Kidney epithelial cell (primary cell): ENCODE results near the gene SSTR1. TPM values are rescaled to one million over a fixed set of nuclear protein-coding genes. Genes with fewer than 3 reads are reported as not detected.

Experiments used
- DNase-seq: peaks from one replicate; pipeline ENCODE4 v3.0.0-alpha.2; 2010; ENCODE audit warnings: low read depth
- H3K27me3 ChIP-seq: 2 replicates; pipeline ENCODE4 v1.6.0; 2011; ENCODE audit warnings: low read length; ENCODE audit not compliant: control insufficient read depth, insufficient read depth
- H3K36me3 ChIP-seq: 2 replicates; pipeline ENCODE4 v1.5.1; 2011; ENCODE audit warnings: low read length; ENCODE audit not compliant: control insufficient read depth, insufficient read depth
- H3K4me3 ChIP-seq: 2 replicates; pipeline ENCODE4 v1.5.1; 2011; ENCODE audit warnings: low read depth, mild to moderate bottlenecking, control low read depth, low read length
- CTCF ChIP-seq: IDR thresholded peaks from 2 replicates; pipeline ENCODE4 v1.5.1; 2011; ENCODE audit warnings: mild to moderate bottlenecking, moderate library complexity, low read length, control low read depth, inconsistent platforms; ENCODE audit not compliant: insufficient read depth, poor library complexity, severe bottlenecking
- total RNA-seq: library from RNA; depleted of rRNA; stranded (reverse); fragments of >200 nt; gene quantifications from 2 replicates; pipeline ENCODE4 v1.2.3, GENCODE V29; 2015

SSTR1 gene
- 0.21 and 0.67 TPM in 2 replicates for total RNA-seq

GRCh38 chr14:38207736-38208617 is at the start of gene SSTR1:
SSTR1 (plus strand) TSS chr14:38207904; CDS start chr14:38209390, 1,486 bp downstream.
- TF ChIP-seq CTCF: no peak
- DNase-seq: no peak
- H3K27me3 ChIP-seq: peaks cover 24% of the 10 kb centered on the region
- no peaks in the 10 kb centered on the region for H3K36me3 ChIP-seq
- peak within 1 kb of the TSS; percentile 33 for H3K4me3 ChIP-seq

- Histone ChIP-seq H3K36me3 (no peaks in the 10 kb centered on the region), H3K4me3 (no peak overlapping the region), H3K27me3 (no peaks in the 10 kb centered on the region)
- TF ChIP-seq CTCF: no peak
- no peak for DNase-seq
Observed at GRCh38 chr14:38158468-38158867, 49.2 kb upstream of the SSTR1 start.

GRCh38 chr14:38168416-38168815 is 39.3 kb upstream of the SSTR1 start:
- H3K4me3 ChIP-seq: no peak overlapping the region
- no peak for DNase-seq
- H3K27me3 ChIP-seq: no peaks in the 10 kb centered on the region
- no peaks in the 10 kb centered on the region for H3K36me3 ChIP-seq
- no peak for TF ChIP-seq CTCF

- DNase-seq: peak; percentile 45
- no peak for TF ChIP-seq CTCF
Observed at GRCh38 chr14:38171197-38171596, 36.5 kb upstream of the SSTR1 start.

GRCh38 chr14:38174711-38175110 is 33.0 kb upstream of the SSTR1 start:
- H3K36me3 ChIP-seq: no peaks in the 10 kb centered on the region
- H3K4me3 ChIP-seq: no peak overlapping the region
- DNase-seq: no peak
- H3K27me3 ChIP-seq: no peaks in the 10 kb centered on the region
- TF ChIP-seq CTCF: no peak

More at GRCh38 chr14:38171197-38171596, 36.5 kb upstream of the SSTR1 start:
- Histone ChIP-seq H3K27me3 (no peaks in the 10 kb centered on the region), H3K36me3 (no peaks in the 10 kb centered on the region), H3K4me3 (no peak overlapping the region)
